GM19328 (cell line): Measurements from ENCODE around the gene RUNX1.

Experiments used
- ATAC-seq: cut with Tn5 transposase; IDR thresholded peaks from one replicate; pipeline ENCODE4 v1.9.1; 2021; ENCODE audit warnings: mild to moderate bottlenecking, moderate library complexity; ENCODE audit not compliant: unreplicated experiment

RUNX1 gene

DNA sequence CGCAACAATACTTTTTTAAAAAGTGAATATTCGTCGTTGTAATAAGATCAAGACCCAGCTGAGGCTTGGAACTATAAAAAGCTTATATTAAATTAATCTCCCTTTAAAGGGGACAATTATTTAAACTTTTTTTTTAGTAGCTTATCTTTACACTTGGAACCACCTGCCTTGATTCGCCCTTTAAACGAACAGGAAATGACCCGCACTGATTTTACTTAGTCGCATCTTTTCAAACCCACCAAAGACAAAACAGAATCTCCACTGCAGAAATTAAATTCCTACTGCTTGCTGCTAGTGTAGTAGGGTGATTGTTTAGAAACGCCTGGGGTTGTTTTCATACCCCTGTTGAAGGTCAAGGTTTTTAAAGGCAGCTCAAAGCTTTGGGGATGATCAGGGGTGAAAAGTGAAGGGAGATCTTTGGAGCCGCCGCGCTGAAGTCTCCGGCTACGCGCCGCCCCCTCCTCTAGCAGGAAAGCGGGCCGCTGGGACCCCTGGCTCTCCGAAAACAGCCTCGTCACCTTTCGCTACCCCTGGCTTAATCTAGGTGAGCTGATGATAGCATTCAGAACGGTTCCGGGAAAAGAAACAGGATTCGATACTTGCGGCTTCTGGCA lies 163.4 kb downstream of the RUNX1 start:
- no peak for ATAC-seq

DNA sequence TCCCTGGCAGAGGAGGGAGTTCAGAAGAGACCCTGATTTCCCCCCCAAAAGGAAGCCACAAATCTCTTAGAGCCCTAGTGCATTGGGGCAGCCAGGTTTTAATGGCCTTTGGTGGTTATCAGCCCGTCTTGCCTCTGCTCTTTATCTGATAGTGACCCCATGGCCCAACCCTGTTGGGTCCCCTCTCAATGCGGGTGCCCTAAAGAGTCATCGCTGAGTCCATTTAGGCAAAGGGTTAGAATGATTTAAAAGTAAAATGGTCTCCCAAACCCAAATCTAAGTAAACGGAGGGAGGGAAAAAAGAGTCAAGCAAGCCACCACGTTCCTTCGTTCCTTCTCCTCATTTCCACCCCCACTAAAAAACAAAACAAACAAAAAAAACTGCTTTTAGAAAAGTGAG lies 164.0 kb downstream of the RUNX1 start:
- no peak for ATAC-seq

DNA sequence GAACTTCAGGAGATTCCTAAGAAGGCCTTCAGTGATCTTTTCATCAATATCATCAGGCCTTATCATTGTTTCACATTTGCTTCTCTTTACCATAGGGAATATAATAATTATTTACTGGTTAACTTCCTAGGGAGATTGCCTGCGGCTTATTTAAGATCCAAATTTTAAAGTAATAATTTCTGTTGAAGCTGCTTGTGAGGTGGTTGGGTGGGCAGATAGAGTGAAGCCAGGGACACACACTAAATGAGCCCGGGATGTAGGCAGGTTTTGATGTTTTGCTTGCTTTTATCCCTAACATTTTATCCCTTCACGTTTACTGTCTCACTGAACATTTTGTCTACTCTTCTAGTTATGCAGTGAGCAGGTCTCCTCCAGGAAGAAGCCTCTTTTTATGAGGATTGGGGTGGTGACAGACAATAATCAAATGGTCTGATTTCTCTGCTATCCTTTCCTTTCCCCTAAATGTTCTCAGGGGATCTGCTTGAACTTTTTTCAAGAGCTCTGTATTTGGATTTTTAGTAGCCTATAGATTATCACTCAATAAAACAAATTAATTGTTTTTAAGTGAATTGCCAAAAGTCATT lies 164.7 kb downstream of the RUNX1 start:
- ATAC-seq = no peak

DNA sequence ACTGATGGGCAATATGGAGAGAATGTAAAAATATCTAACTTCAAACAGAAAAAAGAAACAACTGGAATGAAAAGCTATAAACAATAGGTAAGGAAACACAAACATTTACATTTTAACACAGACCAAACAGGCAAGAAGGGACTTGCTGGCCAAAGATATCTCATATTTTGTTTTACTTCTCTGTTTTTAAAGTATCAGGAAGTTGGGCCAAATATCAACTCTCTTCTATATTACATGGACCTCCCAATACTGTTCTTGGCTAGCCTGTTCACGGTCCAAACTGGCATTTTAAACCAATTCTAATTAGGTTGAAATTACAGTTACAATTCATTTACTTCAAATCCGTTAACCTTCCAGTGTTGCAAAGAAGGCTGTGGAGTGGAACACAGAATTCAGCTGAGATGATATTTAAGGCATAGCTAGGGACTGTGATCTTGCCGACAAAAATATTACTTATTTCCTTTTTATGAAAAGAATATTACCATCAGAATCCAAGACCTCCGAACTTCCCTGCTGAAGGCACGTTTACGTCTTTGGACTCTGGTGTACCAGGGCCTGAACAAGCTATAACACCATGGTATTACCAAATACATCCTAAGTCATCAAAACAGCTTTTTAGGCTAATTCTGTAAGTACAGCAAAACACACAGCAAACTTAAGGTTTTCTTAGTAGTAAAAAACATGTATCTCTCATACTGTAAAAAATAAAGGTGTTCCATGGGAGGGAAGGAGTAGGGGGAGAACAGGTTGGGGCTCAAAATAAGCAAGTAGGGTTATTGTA lies 165.4 kb downstream of the RUNX1 start:
- no peak for ATAC-seq

DNA sequence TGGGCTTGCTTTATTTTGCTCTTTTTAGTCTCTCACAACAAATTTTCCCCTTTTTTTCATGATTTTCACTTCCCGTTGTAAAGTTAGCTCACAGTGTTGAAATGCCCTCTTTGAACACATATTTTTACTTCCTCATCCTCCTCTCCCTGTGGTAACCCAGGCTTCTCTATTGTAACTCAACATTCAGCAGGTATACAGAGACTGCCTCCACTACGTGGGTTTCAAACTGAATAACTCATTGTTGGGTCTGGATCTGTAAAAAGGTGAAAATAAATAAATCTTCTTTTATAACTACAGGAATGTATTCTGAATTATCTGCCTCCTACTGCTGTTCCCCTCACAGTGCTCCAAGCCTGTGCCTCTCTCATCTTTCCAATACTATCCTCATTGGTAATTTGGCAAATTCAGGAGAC lies 166.4 kb downstream of the RUNX1 start:
- no peak for ATAC-seq

DNA sequence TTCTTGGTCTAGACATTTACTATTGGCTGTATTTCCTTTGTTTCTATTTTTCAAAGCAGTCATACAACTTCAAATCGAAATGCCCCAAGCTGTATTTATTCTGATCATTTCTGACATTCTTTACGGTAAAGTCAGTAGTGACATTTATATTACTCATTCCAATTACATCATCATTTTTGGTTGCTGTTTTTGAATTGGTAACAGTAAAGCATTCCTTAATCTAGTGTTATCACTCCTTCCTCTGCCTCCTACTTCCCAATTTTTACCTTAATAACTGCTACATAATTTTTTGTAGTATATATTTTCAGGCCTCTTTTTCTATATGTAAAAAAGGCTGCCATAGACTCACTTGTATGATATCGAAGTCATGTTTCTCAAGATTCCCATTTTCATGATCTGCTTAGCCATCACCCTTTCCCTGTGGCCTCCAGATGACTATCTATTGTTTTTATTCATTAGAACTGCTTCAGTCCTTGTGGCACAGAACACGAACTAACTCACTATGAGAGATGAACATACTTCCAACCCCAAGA lies 167.2 kb downstream of the RUNX1 start:
- no peak for ATAC-seq

DNA sequence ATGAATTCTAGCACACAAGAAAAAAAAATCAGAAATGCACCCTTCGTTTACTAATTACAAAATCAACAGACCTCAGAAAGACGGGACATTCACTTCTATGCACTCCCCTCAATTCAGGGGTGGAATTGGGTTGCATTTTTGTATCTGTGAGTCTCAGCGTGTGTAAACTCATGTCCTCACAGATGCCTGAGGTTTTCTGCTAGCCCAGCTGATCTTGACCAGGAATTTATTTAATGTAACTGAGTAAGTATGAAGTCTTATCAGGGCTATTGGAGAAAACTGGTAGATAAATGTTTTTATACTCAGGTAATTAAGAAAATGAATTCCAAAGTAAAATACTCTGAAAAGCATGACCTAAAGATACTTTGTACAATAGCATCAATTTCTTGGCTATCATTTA lies 167.7 kb downstream of the RUNX1 start:
- no peak for ATAC-seq

DNA sequence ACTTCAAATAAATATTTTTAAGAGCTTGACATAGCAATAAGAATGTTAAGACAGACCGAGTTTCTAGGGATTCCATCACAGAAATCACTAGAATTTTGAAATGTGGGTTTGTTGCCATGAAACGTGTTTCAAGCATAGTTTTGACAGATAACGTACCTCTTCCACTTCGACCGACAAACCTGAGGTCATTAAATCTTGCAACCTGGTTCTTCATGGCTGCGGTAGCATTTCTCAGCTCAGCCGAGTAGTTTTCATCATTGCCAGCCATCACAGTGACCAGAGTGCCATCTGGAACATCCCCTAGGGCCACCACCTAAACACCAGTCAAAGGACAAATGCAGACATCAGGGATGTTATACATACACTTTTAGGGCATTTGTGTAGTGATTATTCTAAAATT lies 168.7 kb downstream of the RUNX1 start:
- ATAC-seq = no peak

DNA sequence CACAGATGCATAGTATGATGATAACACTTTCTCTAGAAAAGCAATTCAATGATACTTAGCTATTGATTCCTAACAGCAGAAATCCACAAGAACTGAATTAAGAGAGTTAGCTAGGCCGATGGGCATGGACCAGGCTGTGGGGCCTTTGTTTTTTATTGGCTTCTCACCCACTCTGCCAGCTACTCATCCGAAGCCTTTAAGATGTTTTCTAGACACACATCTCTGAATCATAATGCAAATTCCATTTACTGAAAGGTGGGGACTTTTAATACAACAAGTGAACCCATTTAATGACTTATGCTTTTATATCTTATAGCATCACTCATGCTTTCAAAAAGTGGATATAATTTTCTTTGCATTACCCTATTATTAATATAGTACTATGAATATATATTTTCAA lies 170.2 kb downstream of the RUNX1 start:
- ATAC-seq = no peak

DNA sequence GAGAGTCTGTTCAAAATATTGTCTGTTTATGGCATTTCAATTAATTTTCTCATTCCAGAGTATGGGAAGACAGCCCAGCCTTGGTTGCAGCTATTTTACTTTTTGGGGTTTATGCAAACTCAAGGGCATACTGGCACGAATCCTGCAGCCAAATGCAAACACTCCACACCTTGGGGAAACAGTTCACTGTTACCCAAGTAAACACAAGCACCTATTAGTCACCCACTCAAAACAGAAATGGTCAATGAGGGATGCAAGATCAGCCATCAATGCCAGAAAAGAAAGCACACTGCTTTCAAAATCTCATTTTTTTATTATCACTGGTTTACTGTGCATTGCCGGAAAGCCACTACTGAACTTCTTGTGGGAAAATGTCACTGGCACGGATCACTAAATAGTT lies 170.6 kb downstream of the RUNX1 start:
- no peak for ATAC-seq

DNA sequence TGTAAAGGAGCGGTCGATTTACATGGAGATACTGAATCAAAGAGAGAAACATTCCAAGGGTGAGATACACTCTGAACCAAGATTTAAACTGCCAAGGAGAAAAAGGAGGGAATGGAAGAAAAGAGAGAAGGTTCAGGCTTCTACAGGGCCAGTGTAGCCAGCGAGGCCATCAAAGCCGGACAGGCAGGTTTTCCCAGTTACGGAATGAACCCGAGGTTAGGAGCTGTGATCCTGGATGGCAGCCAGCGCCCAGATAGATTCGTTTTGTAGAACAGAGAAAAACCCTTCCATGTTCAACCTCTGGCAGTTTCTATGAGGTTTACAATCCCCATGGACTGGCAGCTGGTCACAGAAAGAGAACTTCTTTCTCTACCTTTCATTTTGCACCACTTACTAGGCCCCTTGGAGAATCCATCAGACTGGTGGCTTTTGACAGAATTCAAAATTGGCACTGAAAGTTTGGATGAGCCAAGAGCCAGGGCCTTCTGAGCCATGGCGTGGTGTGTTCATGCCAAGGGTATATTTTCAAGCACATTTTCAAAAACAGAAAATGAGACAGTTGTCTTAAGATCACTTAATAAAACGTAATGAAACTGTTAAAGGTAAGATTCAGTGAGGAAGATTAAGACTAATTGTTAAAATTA lies 171.5 kb downstream of the RUNX1 start:
- ATAC-seq = no peak

DNA sequence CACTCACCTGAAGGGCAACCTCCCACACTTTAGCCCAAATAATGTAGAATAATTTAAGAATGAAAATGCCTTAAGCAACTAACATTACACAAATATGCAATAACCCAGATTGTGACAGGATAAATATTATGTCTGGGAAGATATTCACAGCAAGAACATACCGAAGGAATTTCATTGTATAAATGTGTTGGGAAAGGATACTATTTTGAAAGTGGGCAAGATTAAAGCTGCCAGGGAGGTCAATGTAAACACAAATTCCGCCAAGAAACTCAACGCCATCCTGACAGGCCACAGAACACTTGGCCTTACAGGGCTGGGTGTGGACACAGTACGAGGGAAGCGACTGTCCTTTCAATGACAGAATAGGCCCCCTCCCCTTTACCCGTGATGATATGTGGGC lies 173.3 kb downstream of the RUNX1 start:
- ATAC-seq = no peak

DNA sequence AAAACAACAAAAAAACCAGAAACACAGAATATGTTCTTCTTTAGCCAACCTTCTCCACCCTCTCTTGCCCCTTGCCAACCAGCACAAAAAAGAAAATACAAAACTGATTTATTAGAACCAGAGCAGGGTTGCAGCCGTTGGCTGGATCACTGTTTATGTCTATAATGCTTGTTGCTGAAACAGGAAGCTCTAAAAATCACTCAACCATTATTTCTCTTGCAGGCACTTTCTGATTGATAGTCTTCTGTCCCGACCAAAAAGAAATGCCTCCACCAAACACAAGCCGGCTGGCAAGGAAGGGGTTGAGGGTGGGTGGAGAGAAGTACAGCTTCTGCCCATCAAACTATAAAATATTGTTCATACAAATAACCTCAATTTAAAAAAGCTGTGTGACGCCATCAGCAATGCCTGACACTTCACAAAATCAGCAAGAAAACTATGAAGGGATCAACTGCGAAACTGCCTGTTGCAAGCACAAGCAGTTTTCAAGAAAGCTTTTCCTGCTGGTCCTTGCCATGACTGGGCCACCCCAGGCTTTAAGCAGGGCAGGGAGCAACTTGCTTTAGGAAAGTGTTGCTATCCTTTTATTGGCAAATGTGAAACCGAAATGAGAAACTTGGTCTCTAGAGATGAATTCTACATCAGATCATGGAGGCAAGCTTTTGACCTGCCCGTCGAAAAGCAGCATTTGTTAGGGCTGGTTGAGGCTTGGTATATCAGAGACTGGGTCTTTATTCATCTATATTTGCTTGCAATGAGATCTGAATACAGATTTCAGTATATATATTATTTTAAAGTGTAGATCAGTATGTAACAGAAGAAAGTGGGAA lies 174.2 kb downstream of the RUNX1 start:
- no peak for ATAC-seq

DNA sequence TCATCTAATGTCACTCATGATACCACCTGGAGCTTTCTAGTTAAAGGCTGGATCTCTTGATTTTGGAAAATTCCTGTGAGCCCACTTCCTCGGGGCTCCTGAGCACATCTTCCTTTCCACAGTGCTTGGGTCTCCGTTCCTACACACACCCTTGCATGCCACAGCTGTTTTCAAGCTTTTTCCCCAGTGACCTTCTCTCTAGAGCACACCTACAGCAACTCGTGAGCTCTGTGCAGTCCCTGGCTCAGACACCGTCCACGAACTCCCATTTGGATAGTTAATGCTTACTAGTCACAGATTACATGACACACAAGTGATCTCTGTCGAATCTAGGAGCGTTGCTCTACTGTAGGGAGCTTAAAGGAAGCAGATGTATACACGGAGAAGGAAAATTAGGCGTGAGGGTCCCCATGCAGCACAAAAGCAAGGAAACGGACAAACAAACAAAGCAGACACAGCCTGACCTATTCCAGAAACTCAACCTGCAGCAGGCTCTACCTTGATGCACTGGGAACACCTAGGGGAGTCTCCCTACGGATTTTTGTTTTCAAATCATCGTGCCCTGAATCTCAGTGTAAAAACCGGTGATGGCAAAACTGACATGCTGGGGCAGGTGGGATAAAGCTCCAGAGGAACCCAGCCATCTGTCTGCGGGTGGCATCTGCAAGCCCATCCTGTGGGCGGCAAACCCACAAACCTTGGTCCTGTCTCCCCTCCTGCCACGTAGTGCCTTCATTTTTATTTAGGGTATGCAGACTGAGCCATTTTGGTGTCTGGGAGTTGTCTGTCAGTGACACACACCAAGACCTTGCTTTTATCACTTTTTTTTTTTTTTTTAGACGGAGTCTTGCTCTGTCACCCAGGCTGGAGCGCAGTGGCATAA lies 177.8 kb downstream of the RUNX1 start:
- no peak for ATAC-seq

DNA sequence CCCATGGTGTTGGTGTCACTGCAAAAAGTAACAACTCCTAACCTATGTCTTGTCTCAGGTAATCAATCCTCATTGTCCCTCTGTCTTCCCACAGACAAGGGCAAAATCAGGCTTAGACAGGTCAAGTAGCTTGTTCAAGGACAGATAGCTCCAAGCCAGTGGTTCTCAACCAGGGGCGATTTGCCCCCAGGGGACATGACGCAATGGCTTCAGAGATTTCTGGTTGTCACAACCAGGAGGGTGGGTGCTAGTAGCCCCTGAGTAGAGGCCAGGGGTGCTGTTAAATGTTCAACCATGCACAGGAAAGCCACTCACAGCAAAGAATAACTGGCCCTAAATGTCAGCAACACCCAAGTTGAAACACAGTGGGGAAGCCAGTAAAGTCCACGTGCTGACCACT lies 178.9 kb downstream of the RUNX1 start:
- no peak for ATAC-seq

DNA sequence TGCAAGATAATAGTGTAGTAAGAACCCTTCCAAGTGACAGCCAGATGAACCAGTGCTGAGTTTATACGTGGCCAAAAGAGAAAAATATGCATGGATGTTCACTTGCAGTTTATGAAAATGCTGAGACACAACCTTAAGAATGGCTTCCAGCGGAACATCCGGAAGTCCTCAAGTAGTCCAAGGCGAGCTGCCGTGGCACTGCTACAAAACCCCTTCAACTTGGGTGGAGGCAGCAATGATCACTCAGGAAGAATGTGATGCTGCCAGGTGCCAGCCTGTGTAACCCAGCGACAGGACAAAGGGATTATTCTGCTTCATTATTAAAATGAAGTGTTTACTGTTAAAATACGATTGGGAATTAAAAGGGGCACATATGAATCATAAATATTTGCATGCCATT lies 179.6 kb downstream of the RUNX1 start:
- ATAC-seq = no peak

DNA sequence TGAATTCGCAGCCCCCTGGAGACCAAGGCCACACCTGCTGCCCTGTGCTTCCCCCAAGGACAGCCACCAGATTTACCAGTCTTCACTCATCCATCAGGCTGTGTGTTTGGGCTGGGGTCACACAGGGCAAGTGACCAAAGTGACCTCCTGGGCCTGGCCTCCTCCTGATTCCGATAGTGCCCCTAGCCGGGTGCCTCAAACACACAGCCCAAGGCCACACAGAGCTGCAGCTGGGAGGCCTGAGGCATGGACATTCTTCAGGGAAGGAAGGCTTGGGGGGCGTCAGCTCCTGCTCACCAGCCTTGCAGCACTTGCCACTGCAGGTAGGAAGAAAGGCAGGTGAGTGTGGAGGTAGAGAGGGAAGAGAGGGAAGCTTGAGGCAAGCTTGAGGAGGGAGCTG lies 181.3 kb downstream of the RUNX1 start:
- ATAC-seq = no peak

DNA sequence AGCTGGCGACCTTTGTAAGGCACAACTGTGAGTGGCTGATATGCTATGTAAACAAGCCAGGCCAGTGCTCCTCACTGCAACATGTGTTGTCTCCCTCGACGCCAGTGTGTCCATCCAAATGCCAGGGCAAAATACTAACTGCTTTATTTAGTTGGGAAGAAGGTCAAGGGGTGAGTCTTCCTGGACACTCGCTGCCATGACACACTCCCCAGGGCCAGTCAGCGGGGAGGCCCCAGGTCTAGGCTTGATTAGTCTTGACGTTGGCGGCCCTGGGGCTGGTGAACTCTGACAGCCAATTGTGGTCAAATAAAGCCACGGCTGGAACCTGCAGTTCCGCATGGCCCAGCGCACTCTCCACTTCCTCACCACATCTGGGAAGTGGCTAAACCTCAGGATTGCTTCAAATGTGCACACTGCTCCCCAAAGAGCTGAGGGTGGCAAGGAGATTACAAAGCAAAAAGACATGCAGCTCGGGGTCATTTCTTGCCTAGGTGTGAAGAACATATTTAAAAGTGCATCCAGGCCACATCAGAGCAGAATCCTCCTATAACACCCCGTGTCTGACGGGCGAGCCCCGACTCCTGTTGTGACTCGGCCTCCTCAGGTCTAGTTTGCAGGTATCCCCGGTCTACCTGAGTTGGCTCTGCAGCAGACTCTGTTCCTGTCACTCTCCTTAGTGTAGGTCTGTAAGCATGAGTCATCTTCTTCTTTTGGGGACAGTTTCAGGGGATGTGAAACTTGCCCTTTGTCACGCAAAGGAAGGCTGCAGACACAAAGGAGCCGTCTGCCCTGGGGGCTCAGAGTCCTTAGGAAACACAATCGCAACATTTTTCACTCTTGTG lies 183.5 kb downstream of the RUNX1 start:
- peak; percentile 84 for ATAC-seq
